ENCODE measurements around the gene COP1. TPM values are rescaled to one million over a fixed set of nuclear protein-coding genes. Genes with fewer than 3 reads are reported as not detected.

The COP1 gene
- total RNA-seq, 6 donors from 2014 or later, result 40.4 to 113 (median 68.3) TPM

- Histone ChIP-seq H3K4me3 (no peak overlapping the region), H3K9me3 (no peaks in the 10 kb centered on the region), H3K4me1 (peaks cover 0 to 2% (median 0%) of the 10 kb centered on the region in 4 donors), H3K27me3 (no peaks in the 10 kb centered on the region), H3K36me3 (no peaks in the 10 kb centered on the region), H3K27ac (no peak overlapping the region)
- ATAC-seq (ENCODE audit: low FRiP score in 2 of 2) (no peak), DNase-seq (no peak)
- TF ChIP-seq EP300 (IDR thresholded peaks at IDR 0.05), result no peak
- no peak for TF ChIP-seq CTCF (IDR thresholded peaks at IDR 0.05)
- TF ChIP-seq POLR2A (IDR thresholded peaks at IDR 0.05), result no peak
- TF ChIP-seq POLR2AphosphoS5 (IDR thresholded peaks at IDR 0.05), result no peak
- 68 to 85% methylated on average over 1 of the region's 1 CpG for WGBS, 2 donors
These were observed 15.1 kb upstream of the COP1 start for GRCh38 chr1:176222196-176222595.

GRCh38 chr1:176220100-176220689, 13.1 kb upstream of the COP1 start:
- Histone ChIP-seq H3K27me3 (no peaks in the 10 kb centered on the region), H3K4me1 (no peaks in the 10 kb centered on the region), H3K36me3 (no peaks in the 10 kb centered on the region), H3K27ac (no peak overlapping the region), H3K9me3 (no peaks in the 10 kb centered on the region), H3K4me3 (no peak overlapping the region)
- ATAC-seq (ENCODE audit: low FRiP score in 2 of 2), result no peak
- 81 to 84% methylated on average over 8 of the region's 8 CpGs for WGBS, 2 donors
- TF ChIP-seq EP300 (IDR thresholded peaks at IDR 0.05) (no peak), CTCF (IDR thresholded peaks at IDR 0.05) (no peak), POLR2A (IDR thresholded peaks at IDR 0.05) (no peak), POLR2AphosphoS5 (IDR thresholded peaks at IDR 0.05) (no peak)
- no peak for DNase-seq

- Histone ChIP-seq H3K36me3 (no peaks in the 10 kb centered on the region), H3K27ac (no peak overlapping the region), H3K27me3 (no peaks in the 10 kb centered on the region), H3K9me3 (no peaks in the 10 kb centered on the region), H3K4me1 (no peaks in the 10 kb centered on the region), H3K4me3 (no peak overlapping the region)
- ATAC-seq (ENCODE audit: low FRiP score in 2 of 2) (no peak), DNase-seq (no peak)
- TF ChIP-seq CTCF (IDR thresholded peaks at IDR 0.05), result no peak
These were observed 10.5 kb upstream of the COP1 start for GRCh38 chr1:176217461-176218099.

GRCh38 chr1:176216031-176216430, 8.9 kb upstream of the COP1 start:
- H3K36me3 ChIP-seq, result no peaks in the 10 kb centered on the region
- no peak for ATAC-seq (ENCODE audit: low FRiP score in 2 of 2)
- no peak for DNase-seq
- no peaks in the 10 kb centered on the region for H3K9me3 ChIP-seq
- H3K27me3 ChIP-seq, result no peaks in the 10 kb centered on the region
- no peak overlapping the region for H3K27ac ChIP-seq
- 43 to 50% methylated on average over 1 of the region's 1 CpG for WGBS, 2 donors
- no peaks in the 10 kb centered on the region for H3K4me1 ChIP-seq
- H3K4me3 ChIP-seq, result no peak overlapping the region
- TF ChIP-seq CTCF (IDR thresholded peaks at IDR 0.05) (no peak), POLR2AphosphoS5 (IDR thresholded peaks at IDR 0.05) (no peak), POLR2A (IDR thresholded peaks at IDR 0.05) (no peak), EP300 (IDR thresholded peaks at IDR 0.05) (no peak)

All from upper lobe of left lung (tissue), 6 donors.